OCI-LY1 (cell line): ENCODE data around the gene TMEM184A.

Experiments
- H2AFZ ChIP-seq: fragments of 200-600 bp; sonication (generic), shearing (Covaris generic); 2 replicates; pipeline ENCODE4 v1.6.0; 2014; ENCODE audit warnings: antibody characterized with exemption, mild to moderate bottlenecking, low read length
- H3F3A ChIP-seq: fragments of 200-600 bp; sonication (generic), shearing (Covaris generic); 2 replicates; pipeline ENCODE4 v1.6.0; 2014; ENCODE audit warnings: mild to moderate bottlenecking, antibody characterized with exemption, low read length, moderate library complexity; ENCODE audit not compliant: insufficient read depth
- H3K27ac ChIP-seq: fragments of 200-600 bp; sonication (generic); 2 replicates; pipeline ENCODE4 v1.5.1; 2014; ENCODE audit warnings: low read length, mixed run types, mild to moderate bottlenecking, low read depth; ENCODE audit not compliant: poor library complexity, severe bottlenecking
- H3K27me3 ChIP-seq: fragments of 200-600 bp; sonication (generic); 2 replicates; pipeline ENCODE4 v1.6.0; 2014; ENCODE audit warnings: antibody characterized with exemption, mild to moderate bottlenecking, low read length, moderate library complexity; ENCODE audit not compliant: insufficient read depth
- H3K36me3 ChIP-seq: fragments of 200-600 bp; sonication (generic); 2 replicates; pipeline ENCODE4 v1.6.1; 2014; ENCODE audit warnings: mild to moderate bottlenecking, antibody characterized with exemption, low read length, moderate library complexity, mixed read lengths; ENCODE audit not compliant: insufficient read depth
- H3K4me1 ChIP-seq: fragments of 200-600 bp; sonication (generic); 2 replicates; pipeline ENCODE4 v1.5.1; 2014; ENCODE audit warnings: mild to moderate bottlenecking, low read length, moderate library complexity; ENCODE audit not compliant: insufficient read depth, severe bottlenecking
- H3K4me2 ChIP-seq: fragments of 200-600 bp; sonication (generic), shearing (Covaris generic); 2 replicates; pipeline ENCODE4 v1.6.1; 2014; ENCODE audit warnings: low read length
- H3K4me3 ChIP-seq: fragments of 200-600 bp; sonication (generic); 2 replicates; pipeline ENCODE4 v1.5.1; 2014; ENCODE audit warnings: low read length, low read depth, mild to moderate bottlenecking, mixed read lengths; ENCODE audit not compliant: poor library complexity, severe bottlenecking
- H3K79me2 ChIP-seq: fragments of 200-600 bp; shearing (Covaris generic); 2 replicates; pipeline ENCODE4 v1.6.1; 2016; ENCODE audit warnings: mixed run types, low read length, mixed read lengths; ENCODE audit not compliant: insufficient read depth
- H3K9ac ChIP-seq: fragments of 200-600 bp; sonication (generic), shearing (Covaris generic); 2 replicates; pipeline ENCODE4 v1.6.1; 2014; ENCODE audit warnings: mild to moderate bottlenecking, low read length, mixed read lengths
- H3K9me2 ChIP-seq: fragments of 200-600 bp; sonication (generic), shearing (Covaris generic); 2 replicates; pipeline ENCODE4 v1.6.1; 2014; ENCODE audit warnings: low read depth, mild to moderate bottlenecking, low read length, mixed read lengths
- H3K9me3 ChIP-seq: fragments of 200-600 bp; shearing (Covaris generic); 2 replicates; pipeline ENCODE4 v1.6.1; 2014; ENCODE audit warnings: low read length, mixed read lengths
- H4K20me1 ChIP-seq: fragments of 200-600 bp; sonication (generic), shearing (Covaris generic); 2 replicates; pipeline ENCODE4 v1.6.0; 2016; ENCODE audit warnings: mild to moderate bottlenecking, low read length; ENCODE audit not compliant: insufficient read depth
- CTCF ChIP-seq: fragments of 200-600 bp; sonication (generic), shearing (Covaris generic); IDR thresholded peaks from 2 replicates; pipeline ENCODE4 v1.5.1; 2017; ENCODE audit warnings: mild to moderate bottlenecking, antibody characterized with exemption, low read length, moderate library complexity, mixed read lengths
- EZH2 ChIP-seq: fragments of 200-600 bp; sonication (generic), shearing (Covaris generic); IDR thresholded peaks from 2 replicates; pipeline ENCODE4 v1.8.0; 2017; ENCODE audit warnings: borderline replicate concordance, mixed run types, mild to moderate bottlenecking, antibody characterized with exemption, low read length, moderate library complexity, mixed read lengths

TMEM184A gene

GRCh38 chr7:1535100-1535458 is 20.9 kb downstream of the TMEM184A start:
- H3K4me2 ChIP-seq, result no peak overlapping the region
- H3K9me3 ChIP-seq, result no peaks in the 10 kb centered on the region
- no peaks in the 10 kb centered on the region for H4K20me1 ChIP-seq
- 0 out of 2 replicates have a peak, but pooled peaks cover 8% of the 10 kb centered on the region for H3K79me2 ChIP-seq
- H3K9ac ChIP-seq, result no peak overlapping the region
- H3K36me3 ChIP-seq, result peaks cover 13% of the 10 kb centered on the region
- H2AFZ ChIP-seq, result no peak overlapping the region
- H3K4me3 ChIP-seq, result no peak overlapping the region
- no peak for TF ChIP-seq EZH2
- no peak for TF ChIP-seq CTCF
- H3K27me3 ChIP-seq, result no peaks in the 10 kb centered on the region
- H3K9me2 ChIP-seq, result no peaks in the 10 kb centered on the region
- no peak overlapping the region for H3K27ac ChIP-seq
- H3K4me1 ChIP-seq, result peaks cover 30% of the 10 kb centered on the region
- no peaks in the 10 kb centered on the region for H3F3A ChIP-seq

GRCh38 chr7:1534330-1535099 is 21.5 kb downstream of the TMEM184A start:
- TF ChIP-seq CTCF, result no peak
- TF ChIP-seq EZH2, result no peak
- Histone ChIP-seq H3K27ac (no peak overlapping the region), H3K4me1 (peaks cover 30% of the 10 kb centered on the region), H3K9me2 (no peaks in the 10 kb centered on the region), H3K4me2 (no peak overlapping the region), H3K27me3 (no peaks in the 10 kb centered on the region), H3K36me3 (peaks cover 8% of the 10 kb centered on the region), H3K79me2 (0 out of 2 replicates have a peak, but pooled peaks cover 8% of the 10 kb centered on the region), H3K9ac (no peak overlapping the region), H3F3A (no peaks in the 10 kb centered on the region), H2AFZ (no peak overlapping the region), H4K20me1 (no peaks in the 10 kb centered on the region), H3K9me3 (no peaks in the 10 kb centered on the region), H3K4me3 (no peak overlapping the region)

GRCh38 chr7:1533547-1534329 is 22.3 kb downstream of the TMEM184A start:
- no peaks in the 10 kb centered on the region for H3K9me3 ChIP-seq
- H3K79me2 ChIP-seq, result 0 out of 2 replicates have a peak, but pooled peaks cover 8% of the 10 kb centered on the region
- no peak overlapping the region for H2AFZ ChIP-seq
- H3K9ac ChIP-seq, result no peak overlapping the region
- TF ChIP-seq CTCF, result no peak
- no peak for TF ChIP-seq EZH2
- H3K4me2 ChIP-seq, result peak overlapping the region; percentile 85; the same call in 1 of the 2 replicates
- no peaks in the 10 kb centered on the region for H4K20me1 ChIP-seq
- no peaks in the 10 kb centered on the region for H3K9me2 ChIP-seq
- no peak overlapping the region for H3K4me3 ChIP-seq
- H3K4me1 ChIP-seq, result peaks cover 30% of the 10 kb centered on the region
- no peaks in the 10 kb centered on the region for H3K27me3 ChIP-seq
- H3F3A ChIP-seq, result no peaks in the 10 kb centered on the region
- no peak overlapping the region for H3K27ac ChIP-seq
- 0 out of 2 replicates have a peak, but pooled peaks cover 3% of the 10 kb centered on the region for H3K36me3 ChIP-seq
